ENCODE results near the gene YAE1.

DNA sequence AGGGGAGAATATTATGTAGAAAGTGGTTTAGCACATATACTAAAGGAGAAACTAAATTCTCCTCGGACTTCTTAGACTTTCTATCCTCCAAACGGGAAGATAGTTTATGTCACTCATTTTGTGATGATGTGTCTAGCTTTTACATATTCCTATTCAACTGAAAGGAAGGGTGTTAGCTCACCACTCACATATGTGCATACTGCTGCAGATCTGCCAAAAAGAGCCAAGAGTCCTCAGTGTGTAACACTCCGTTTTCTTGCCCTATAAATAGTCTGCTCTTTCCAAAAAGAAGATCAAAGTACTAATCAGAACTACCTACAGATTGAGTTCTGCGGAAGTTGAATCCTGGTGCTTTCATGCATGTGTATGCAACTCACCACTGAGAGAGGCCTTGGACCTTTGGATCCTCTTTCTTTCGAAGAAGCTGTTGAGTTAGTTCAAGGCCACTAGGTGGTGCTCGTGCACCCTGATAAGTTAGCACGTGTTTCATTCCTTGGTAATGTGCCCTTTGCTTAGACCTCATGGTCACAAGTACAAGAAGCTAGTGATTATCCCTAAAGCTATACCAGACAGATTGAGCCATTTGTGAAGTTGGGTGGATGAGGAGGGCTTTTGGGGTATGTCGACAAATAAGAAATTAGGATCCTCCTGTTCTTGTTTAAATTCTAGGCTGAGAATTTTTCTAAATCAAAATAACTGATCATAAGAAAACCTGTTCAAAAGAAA is 14.1 kb downstream of the YAE1 start:
- peak; percentile 85 for TF ChIP-seq CTCF (IDR thresholded peaks at IDR 0.05; ENCODE audit: poor library complexity)
- TF ChIP-seq EZH2 (IDR thresholded peaks at IDR 0.05; ENCODE audit: borderline replicate concordance) = no peak
- TF ChIP-seq EZH2phosphoT487 (IDR thresholded peaks at IDR 0.05; ENCODE audit: low read depth, severe bottlenecking, unreplicated experiment) = no peak
